Stimulated activated CD8-positive, alpha-beta memory T cell treated with anti-CD3 and anti-CD28 coated beads, Interleukin-7, amount 100 ng/mL, for 4 hours (primary cell): ENCODE results near the gene PHF5A.
"Not testable (repeated sequence)": the region's sequence is repeated elsewhere in the genome, so short reads cannot be mapped to it uniquely, and the experiment has no call there.

ENCODE experiments used
- DNase-seq, 2 donors: peaks; one replicate each; pipeline ENCODE4 v3.0.0-alpha.2; 2020; ENCODE audit warnings: low read depth in 2 of 2

Gene PHF5A

GRCh38 chr22:41488076-41488475 lies 19.6 kb upstream of the PHF5A start:
- DNase-seq, result no peak

DNA sequence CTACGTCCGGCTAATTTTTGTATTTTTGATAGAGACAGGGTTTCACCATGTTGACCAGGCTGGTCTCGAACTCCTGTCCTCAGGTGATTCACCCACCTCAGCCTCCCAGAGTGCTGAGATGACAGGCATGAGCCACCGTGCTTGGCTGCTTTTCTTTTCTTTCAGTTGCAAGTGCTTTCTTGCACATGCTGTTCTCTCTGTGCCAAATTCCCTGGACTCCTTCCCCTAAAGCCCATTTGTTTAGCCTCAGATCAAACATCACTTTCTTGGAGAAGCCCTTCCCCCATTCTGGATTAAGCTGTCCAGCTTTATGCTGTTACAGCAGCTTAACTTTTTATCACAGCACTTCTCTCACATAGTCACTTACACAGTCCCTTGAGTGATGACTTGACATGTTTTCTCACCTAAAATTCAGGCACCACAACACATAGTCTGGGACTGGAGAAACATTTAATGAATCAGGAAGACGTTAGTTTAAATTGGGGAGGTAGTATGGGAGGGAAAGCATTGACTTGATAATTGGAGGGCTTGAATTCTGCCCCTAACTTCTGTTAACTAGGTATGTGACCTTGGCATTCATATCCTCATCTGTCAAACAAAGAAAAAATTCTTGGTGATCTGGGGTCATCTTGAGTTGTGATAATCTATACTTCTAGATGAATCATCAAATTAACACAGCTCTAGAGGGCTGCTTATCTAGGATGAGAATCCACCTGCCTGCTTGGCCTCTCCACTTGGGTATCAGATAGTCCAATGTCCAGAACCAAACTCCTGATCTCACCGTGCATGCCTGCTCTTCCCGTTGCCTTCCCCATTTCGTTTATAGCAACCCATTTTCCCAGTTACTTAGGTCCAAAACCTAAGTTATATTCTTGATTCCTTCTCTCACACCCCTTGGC lies 18.8 kb upstream of the PHF5A start:
- no peak for DNase-seq

DNA sequence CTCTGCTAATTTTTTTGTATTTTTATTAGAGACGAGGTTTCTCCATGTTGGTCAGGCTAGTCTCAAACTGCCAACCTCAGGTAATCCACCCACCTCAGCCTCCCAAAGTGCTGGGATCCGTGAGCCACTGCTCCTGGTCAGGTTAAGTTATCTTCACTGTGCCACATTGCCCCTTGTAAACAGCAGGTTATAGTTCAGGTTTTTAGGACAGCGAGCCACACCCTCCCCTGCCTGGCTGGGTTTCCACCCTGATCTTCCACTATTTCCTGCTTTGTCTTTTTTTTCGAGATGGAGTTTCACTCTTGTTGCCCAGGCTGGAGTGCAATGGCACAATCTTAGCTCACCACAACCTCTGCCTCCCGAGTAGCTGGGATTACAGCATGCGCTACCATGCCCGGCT lies 16.5 kb upstream of the PHF5A start:
- DNase-seq, result no peak

DNA sequence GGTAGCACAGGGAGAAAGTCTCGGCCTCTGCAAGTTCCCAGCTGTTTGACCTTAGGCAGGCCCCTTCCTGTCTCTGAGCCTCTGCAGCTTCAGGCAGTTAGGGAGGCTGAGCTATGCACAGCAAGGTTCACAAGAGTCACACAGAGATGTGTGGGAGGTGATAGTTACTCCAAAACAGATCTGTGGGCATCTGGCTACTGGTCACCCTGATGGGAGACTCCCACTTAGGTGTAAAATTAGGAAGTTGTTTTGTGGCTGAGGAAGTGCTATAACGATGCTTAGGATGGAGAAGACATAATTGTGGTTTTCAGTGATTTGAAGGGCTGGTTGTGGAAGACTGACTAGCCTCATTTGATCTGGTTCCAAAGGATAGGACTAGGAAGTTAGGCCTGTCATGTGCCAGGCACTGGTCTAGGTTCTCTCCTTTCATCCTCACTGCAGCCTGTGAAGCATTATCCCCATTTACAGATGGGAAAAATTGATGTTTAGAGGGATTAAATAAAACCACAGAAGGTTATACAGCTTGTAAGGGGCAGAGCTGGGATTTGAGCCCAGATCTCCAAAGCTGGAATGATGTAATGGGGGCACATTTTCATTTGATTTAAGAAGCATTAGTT lies 13.9 kb upstream of the PHF5A start:
- DNase-seq, result no peak

DNA sequence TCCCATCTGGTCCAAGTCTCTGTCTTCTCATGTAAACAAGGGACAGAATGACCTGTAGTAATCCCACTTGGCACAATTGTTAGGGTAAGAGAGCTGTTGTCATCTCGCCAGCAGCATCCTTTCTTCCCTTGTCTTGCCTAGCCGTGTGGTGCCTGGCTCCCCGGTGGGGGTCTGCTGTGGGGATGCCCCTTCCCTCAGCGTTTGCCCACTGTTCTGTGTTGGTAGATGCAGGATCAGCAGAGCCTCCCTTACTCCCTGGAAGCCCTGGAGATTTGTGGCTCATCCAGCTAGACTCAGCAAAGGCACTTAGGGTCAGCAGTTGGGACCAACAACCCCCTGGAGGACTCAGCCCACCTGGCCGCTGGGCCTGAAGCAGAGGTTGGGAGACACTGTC lies 13.4 kb upstream of the PHF5A start:
- no peak for DNase-seq

DNA sequence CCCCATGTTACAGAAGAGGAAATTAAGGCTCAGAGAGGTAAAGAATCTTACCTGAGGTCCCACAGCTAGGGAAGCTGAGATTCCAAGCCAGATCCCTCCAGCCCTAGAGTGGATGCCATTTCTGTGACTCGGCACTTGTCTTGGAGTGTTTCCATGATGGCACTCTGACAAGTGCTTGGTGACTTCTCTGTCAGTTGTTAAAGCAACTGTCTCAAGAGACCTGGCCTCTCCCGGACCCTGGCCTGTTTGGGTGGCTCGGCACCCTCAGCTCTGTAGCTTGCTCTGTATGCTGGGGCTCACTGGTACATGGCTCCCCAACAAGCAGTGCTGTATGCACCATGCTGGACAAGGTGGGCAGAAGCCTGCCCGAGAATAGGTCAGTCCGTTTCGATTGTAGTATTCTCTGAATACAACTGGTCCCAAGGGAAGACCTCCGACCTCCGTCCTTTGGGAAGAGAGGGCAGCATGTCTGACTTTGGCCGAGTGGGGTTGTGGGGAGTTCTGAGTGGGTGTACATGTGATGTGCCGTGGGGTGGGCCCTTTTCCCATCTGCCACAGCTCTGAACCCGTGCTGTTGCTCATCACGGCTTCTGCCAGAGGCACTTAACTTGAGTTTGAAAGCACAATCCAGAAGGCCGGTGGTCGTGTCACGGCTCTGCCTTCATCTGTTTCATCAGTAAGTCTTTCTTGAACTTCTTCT lies 12.8 kb upstream of the PHF5A start:
- DNase-seq, result no peak

GRCh38 chr22:41480397-41480735 lies 11.9 kb upstream of the PHF5A start:
- DNase-seq, result no peak

DNA sequence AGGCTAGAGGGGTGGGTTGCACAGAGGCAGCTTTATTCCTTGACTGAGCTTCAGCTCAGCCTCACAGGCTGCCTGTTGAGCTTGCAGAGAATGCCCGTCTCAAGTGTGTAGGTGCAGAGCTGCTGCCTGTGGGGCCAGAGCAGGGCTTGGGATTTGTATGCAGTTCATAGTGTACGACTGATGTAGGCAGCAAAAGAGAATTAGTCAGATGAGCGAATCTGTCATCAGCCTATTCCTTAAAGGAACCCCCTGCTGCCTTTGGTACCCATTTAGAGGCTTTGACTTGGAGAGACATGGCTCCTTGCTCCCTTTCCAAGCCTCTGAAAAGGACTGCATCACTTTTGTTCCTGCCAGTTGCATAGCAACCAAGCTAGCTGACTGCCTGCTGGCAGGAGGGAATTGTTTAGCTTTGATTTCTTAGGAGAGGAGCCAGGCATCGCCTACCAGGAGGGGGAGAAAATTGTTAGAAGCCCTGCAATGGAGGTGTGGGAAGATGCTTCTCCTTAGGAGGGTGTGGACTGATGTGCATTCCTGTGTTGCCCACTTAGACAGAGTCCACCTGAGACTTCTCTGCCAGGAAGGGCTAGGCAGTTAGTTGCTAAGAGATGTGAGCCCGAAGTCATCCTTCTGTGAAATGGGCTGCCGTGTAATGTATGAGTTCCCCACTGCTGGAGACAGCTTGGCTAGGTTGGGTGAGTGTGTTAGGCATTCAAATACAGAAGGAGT lies 11.3 kb upstream of the PHF5A start:
- no peak for DNase-seq

- DNase-seq, result no peak
These were observed 10.5 kb upstream of the PHF5A start for GRCh38 chr22:41478891-41479521.

DNA sequence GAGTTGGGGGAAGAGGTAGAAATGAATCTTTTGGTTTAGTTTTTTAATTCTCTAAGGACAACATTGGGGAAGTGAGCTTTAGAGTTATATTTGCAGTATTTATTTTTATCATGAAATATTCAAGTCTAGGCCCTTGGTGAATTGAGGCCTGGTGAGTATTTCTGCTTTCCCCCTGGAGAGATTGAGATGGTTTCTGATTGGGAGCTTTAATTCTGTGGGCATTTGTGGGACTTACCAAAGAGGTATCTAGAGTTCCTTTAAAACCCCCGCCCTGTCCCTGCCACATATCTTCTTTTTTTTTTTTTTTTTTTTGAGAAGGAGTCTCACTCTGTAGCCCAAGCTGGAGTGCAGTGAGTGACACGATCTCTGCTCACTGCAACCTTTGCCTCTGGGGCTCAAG lies 10.0 kb upstream of the PHF5A start:
- DNase-seq, result no peak

DNA sequence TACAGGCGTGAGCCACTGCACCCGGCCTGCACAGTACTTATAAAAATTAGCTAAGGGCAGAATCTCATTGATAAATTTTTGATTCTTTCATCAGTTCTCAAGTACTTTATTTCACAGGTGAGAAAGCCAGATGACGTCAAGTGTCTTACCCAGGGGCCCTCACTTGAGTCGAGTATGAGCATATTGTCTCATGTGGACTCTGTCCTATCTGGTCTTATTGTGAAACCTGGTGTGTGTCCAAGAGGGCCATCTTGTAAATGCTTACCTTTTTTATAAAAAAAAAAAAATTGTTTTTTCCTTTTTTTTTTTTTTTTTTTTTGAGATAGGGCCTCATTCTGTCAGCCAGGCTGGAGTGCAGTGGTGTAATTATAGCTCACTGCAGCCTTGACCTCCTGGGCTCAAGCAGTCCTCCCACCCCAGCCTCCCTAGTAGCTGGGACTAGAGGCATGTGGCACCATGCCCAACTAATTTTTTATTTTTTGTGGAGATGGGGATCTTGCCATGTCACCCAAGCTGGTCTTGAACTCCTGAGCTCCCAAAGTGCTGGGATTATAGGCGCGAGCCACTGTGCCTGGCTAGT lies 6.5 kb upstream of the PHF5A start:
- no peak for DNase-seq

DNA sequence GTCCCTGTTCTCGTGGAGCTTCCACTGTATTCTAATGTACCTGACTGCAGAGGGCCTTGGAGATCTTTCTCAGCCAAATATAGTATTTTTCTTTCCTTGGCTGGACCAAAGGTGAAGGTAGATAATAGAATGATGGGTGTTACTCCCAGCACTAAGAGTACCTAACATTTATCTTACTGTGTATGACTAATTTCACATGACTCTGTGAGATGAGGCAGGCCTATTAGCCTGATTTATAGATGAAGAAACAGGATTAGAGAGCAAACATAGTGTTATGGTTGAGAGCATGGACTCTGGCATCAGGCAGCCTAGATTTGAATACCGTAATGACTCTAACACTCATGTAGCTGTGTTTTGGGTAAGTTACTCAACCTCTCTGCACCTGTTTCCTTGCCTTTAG lies 3.1 kb upstream of the PHF5A start:
- no peak for DNase-seq

DNA sequence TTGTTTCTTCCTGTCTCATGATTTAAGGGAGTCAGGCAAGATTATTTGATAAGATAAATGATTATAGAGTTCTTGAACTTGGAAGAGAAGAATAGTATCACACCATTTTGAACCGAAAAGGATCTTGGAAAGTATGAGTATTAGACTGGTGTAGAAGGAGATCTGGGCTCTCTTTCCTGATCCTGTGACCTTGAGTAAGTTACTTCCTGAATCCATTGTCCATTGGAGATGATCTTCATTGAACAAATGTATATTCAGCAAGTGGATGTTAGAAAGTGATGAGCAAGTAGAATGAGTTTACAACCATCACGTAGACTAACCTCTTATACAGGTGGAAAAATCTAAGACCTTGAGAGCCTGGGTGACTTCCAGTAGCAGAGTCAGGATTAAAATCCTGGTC lies 2.4 kb upstream of the PHF5A start:
- DNase-seq, result no peak

DNA sequence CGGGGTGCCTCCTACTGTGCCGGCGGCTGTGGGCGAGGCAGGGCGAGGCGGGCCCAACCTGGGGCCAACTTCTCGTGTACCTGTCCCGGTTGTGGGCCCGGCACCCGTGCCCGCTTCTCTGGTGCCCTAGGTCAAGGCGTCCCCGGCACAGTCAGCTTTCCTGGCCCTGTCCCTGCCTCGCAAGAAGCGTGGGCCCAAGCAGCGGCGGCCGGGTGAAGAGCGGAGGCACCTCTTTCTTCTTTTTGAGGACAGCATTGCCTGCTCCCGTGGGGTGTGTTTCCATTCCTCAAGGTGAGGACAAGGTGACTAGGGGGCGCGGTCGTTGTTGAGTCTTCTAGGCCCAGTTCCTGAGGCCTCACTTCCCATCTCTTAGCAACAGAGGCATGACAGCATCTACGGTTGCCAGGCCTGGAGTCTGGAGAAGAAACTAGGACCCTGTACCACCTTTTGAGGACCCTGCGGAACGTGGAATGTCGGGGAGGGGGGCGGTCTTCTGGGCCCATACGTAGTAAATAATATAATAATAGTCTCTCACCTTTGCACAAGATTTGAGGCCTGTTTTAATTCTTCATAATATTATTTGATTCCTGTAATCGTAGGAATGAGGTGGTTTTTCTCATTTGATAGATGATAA lies 843 bp upstream of the PHF5A start:
- DNase-seq, result no peak

DNA sequence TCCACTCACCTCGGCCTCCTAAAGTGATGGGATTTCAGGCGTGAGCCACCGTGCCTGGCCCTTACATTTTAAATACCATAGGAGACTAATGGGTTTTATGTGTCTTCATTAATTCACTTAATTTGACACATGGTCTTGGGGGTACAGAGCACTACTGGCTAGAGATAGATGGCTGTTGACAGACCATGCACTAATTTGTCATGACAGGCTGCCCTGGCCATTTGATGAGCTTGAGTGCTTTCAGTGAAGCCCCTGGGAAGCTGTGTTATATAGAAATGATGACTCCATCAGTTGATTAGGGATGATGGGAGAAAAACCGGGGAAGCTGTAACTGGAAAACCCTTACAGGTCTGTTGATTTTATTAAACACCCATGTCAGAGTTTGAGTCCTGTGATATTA lies 6.6 kb downstream of the PHF5A start:
- no peak for DNase-seq

DNA sequence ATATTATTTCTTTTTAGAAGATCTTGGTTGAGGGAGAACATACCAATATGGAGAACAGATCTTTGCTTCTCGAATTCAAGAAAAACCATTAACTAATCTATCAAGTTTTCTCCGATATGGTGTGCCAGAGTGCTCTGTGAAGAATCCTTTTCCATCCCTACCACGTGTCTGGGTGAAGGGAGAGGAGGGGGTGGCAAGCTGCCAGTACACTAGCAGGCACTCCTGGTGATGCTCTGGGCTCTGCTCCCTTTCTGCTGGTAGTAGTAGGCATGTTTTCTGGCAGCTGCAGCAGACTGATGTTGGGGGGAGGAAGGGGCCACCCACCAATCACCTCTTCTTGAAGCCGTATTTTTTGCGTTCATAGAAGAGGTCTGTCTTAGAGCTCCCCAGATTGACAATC lies 8.4 kb downstream of the PHF5A start:
- not testable (repeated sequence) for DNase-seq

DNA sequence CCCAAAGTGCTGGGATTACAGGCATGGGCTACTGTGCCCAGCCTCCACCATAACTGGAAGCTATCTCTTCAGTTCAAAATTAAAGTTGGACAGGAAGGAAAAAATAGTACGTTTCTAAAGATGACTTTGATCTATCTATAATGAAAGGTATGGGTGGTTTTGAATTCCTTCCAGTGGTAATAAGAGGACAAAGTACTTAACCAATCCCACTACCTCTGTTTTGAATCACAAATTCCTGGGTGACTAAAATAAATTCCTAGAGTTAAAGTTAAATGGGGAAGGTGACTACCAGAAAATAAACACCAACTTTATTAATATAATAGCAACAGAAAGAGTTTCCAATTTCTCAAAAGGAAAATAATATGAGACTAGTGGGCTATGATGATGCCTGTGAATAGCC lies 9.1 kb downstream of the PHF5A start:
- DNase-seq, result no peak

GRCh38 chr22:41458161-41458728 lies 10.2 kb downstream of the PHF5A start:
- no peak for DNase-seq

DNA sequence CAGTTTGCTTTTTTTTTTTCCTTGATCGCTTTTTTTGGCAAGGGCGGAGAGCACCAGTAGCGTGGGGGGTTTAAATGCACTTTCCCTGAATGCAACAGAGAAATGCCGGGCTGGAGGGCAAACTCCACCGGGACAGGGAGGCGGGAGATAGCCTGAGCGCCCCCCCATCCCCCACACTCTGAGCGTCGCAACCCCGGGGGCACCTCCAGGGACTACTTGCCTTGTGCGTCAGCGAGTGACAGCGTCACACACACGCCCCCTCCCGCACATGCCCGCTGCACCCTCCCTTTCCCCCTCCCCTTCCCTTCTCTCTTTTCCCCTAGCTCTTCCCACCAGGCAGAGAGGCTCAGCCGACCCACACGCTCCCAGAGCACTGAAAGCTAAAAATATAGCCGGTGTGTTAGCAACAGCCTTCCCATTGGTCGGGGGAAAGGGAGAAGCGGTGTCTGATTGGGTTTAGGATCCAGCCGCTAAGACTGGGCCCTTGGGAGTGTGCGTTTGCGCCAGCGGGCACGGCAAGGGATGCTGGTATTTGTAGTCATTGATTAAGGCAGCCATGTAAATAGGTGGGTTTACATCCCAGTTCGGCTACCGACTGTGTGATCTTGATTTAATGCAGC lies 20.2 kb downstream of the PHF5A start:
- DNase-seq, result peak; percentile 83 to 88
